Right cardiac atrium (tissue), 5 donors: Measurements from ENCODE around the gene XIRP2. TPM values are rescaled to one million over a fixed set of nuclear protein-coding genes. Genes with fewer than 3 reads are reported as not detected.

Experiments used
- ATAC-seq, 2 donors: fragments of 200-7000 bp; cut with Tn5 transposase; one replicate each; pipeline versions ENCODE4 v1.8.0 to v1.9.1; 2020; ENCODE audit warnings: moderate library complexity in 2 of 2, mild to moderate bottlenecking in 1 of 2
- DNase-seq, 3 donors: peaks; one replicate each; pipeline ENCODE4 v3.0.0-alpha.2; 2020
- H3K27ac ChIP-seq: one replicate; pipeline ENCODE4 v1.5.1; 2013; ENCODE audit warnings: mild to moderate bottlenecking, low read length, control low read depth, moderate library complexity
- H3K27me3 ChIP-seq: one replicate; pipeline ENCODE4 v1.6.1; 2013; ENCODE audit not compliant: control insufficient read depth, insufficient read depth
- H3K4me1 ChIP-seq: one replicate; pipeline ENCODE4 v1.6.1; 2013; ENCODE audit warnings: low read length; ENCODE audit not compliant: control insufficient read depth, insufficient read depth
- H3K4me3 ChIP-seq: one replicate; pipeline ENCODE4 v1.5.1; 2013; ENCODE audit warnings: low read length, control low read depth
- H3K9me3 ChIP-seq: one replicate; pipeline ENCODE4 v1.6.1; 2013; ENCODE audit warnings: low read length; ENCODE audit not compliant: control insufficient read depth
- WGBS: extraction: QIAGEN DNeasy Blood & Tissue Kit; methylation state at CpG from one replicate; pipeline ENCODE4 v1.1.7; 2013; 5-methylcytosine and 5-hydroxymethylcytosine counted together
- intact Hi-C, 4 donors: fragments of 100-400 bp; cut with DNase I; formaldehyde crosslinking; loops; one replicate each; pipeline versions ENCODE4 v1.11.0 to v1.14.0; 2022 to 2023
- polyA plus RNA-seq: library from polyadenylated mRNA; stranded (reverse); fragments of 200-250 nt; gene quantifications from one replicate; pipeline ENCODE4 v1.2.3, GENCODE V29; 2013
- total RNA-seq, 4 donors: library from RNA; stranded (reverse); fragmentation: NEBNext Ultra II Directional; extraction: Animal tissue kit (Norgen Biotek cat#: 25700); gene quantifications; one replicate each; pipeline ENCODE4 v1.2.1, GENCODE V29; 2021
- donor health status: healthy with polysubstance abuse.
- donor health status: DM: no; HTN: yes; CAD: no.
- donor health status: DM: no; HTN: no; CAD: no.
- donor health status: DM: no; HTN: yes; CAD: no; lungs with severe emphysema.
- donor health status: DM: yes; HTN: yes; CAD: no.

Gene XIRP2
- total and polyA plus RNA-seq, 5 donors = 26.5 to 104 (median 51.8) TPM

GRCh38 chr2:166895243-166895642 lies 7.0 kb downstream of the XIRP2 start:
- ATAC-seq (no peak), DNase-seq (no peak)
- intact Hi-C loops = no loop called here
- no peak overlapping the region for H3K4me3 ChIP-seq
- H3K4me1 ChIP-seq = no peaks in the 10 kb centered on the region
- no peak overlapping the region for H3K27ac ChIP-seq
- no peaks in the 10 kb centered on the region for H3K27me3 ChIP-seq
- WGBS = 54% methylated on average over 2 of the region's 2 CpGs
- H3K9me3 ChIP-seq = no peaks in the 10 kb centered on the region

GRCh38 chr2:166897666-166898065 lies 9.4 kb downstream of the XIRP2 start:
- Histone ChIP-seq H3K9me3 (no peaks in the 10 kb centered on the region), H3K27me3 (no peaks in the 10 kb centered on the region), H3K4me1 (peaks cover 1% of the 10 kb centered on the region), H3K4me3 (no peak overlapping the region), H3K27ac (no peak overlapping the region)
- ATAC-seq (no peak), DNase-seq (no peak)
- intact Hi-C loops = no loop called here

- Histone ChIP-seq H3K4me1 (peaks cover 1% of the 10 kb centered on the region), H3K9me3 (no peaks in the 10 kb centered on the region), H3K27ac (no peak overlapping the region), H3K4me3 (no peak overlapping the region), H3K27me3 (no peaks in the 10 kb centered on the region)
- intact Hi-C loops = no loop called here
- DNase-seq (no peak), ATAC-seq (no peak)
- WGBS = 88% methylated on average over 5 of the region's 5 CpGs
Observed at GRCh38 chr2:166899676-166900075, 11.4 kb downstream of the XIRP2 start.

GRCh38 chr2:166900700-166901099 lies 12.4 kb downstream of the XIRP2 start:
- DNase-seq = no peak
- 50% methylated on average over 2 of the region's 2 CpGs for WGBS
- Histone ChIP-seq H3K4me1 (peaks cover 1% of the 10 kb centered on the region), H3K27me3 (no peaks in the 10 kb centered on the region), H3K9me3 (no peaks in the 10 kb centered on the region), H3K4me3 (no peak overlapping the region), H3K27ac (no peak overlapping the region)
- intact Hi-C loops = no loop called here
- no peak for ATAC-seq

- Histone ChIP-seq H3K9me3 (no peaks in the 10 kb centered on the region), H3K27ac (no peak overlapping the region), H3K4me1 (peaks cover 1% of the 10 kb centered on the region), H3K27me3 (no peaks in the 10 kb centered on the region), H3K4me3 (no peak overlapping the region)
- intact Hi-C loops = no loop called here
- DNase-seq = no peak
- 48% methylated on average over 2 of the region's 2 CpGs for WGBS
- no peak for ATAC-seq
Observed at GRCh38 chr2:166901336-166901735, 13.1 kb downstream of the XIRP2 start.

GRCh38 chr2:166916987-166917386 lies 28.7 kb downstream of the XIRP2 start:
- Histone ChIP-seq H3K27me3 (no peaks in the 10 kb centered on the region), H3K9me3 (no peaks in the 10 kb centered on the region), H3K4me1 (no peaks in the 10 kb centered on the region), H3K4me3 (no peak overlapping the region), H3K27ac (no peak overlapping the region)
- 43% methylated on average over 4 of the region's 4 CpGs for WGBS
- DNase-seq = no peak
- no peak for ATAC-seq
- intact Hi-C loops = no loop called here

- ATAC-seq (peak in 1 of 2 donors; percentile 57), DNase-seq (no peak)
- no peak overlapping the region for H3K27ac ChIP-seq
- H3K4me3 ChIP-seq = no peak overlapping the region
- H3K9me3 ChIP-seq = no peaks in the 10 kb centered on the region
- no peaks in the 10 kb centered on the region for H3K27me3 ChIP-seq
- WGBS = 58% methylated on average over 1 of the region's 1 CpG
- no peaks in the 10 kb centered on the region for H3K4me1 ChIP-seq
- intact Hi-C loops = no loop called here
Observed at GRCh38 chr2:166917415-166917814, 29.1 kb downstream of the XIRP2 start.

- Histone ChIP-seq H3K9me3 (no peaks in the 10 kb centered on the region), H3K27ac (no peak overlapping the region), H3K4me3 (no peak overlapping the region), H3K27me3 (no peaks in the 10 kb centered on the region), H3K4me1 (no peaks in the 10 kb centered on the region)
- ATAC-seq = no peak
- no peak for DNase-seq
- 75% methylated on average over 2 of the region's 2 CpGs for WGBS
- intact Hi-C loops = no loop called here
Observed at GRCh38 chr2:166921261-166921896, 33.1 kb downstream of the XIRP2 start.

GRCh38 chr2:166924967-166925366 lies 36.7 kb downstream of the XIRP2 start:
- intact Hi-C loops = no loop called here

GRCh38 chr2:166926657-166927056 lies 38.4 kb downstream of the XIRP2 start:
- ATAC-seq (no peak), DNase-seq (no peak)
- Histone ChIP-seq H3K4me1 (no peaks in the 10 kb centered on the region), H3K9me3 (peaks cover 2% of the 10 kb centered on the region), H3K27ac (no peak overlapping the region), H3K4me3 (no peak overlapping the region), H3K27me3 (no peaks in the 10 kb centered on the region)
- WGBS = 79% methylated on average over 1 of the region's 1 CpG
- intact Hi-C loops = no loop called here

More at GRCh38 chr2:166924967-166925366, 36.7 kb downstream of the XIRP2 start:
- no peaks in the 10 kb centered on the region for H3K4me1 ChIP-seq
- no peak overlapping the region for H3K4me3 ChIP-seq
- DNase-seq (no peak), ATAC-seq (no peak)
- no peaks in the 10 kb centered on the region for H3K27me3 ChIP-seq
- H3K9me3 ChIP-seq = peaks cover 2% of the 10 kb centered on the region
- H3K27ac ChIP-seq = no peak overlapping the region

GRCh38 chr2:166932032-166932431 lies 43.8 kb downstream of the XIRP2 start:
- intact Hi-C loops = no loop called here
- Histone ChIP-seq H3K27me3 (no peaks in the 10 kb centered on the region), H3K9me3 (peaks cover 2% of the 10 kb centered on the region), H3K4me1 (no peaks in the 10 kb centered on the region), H3K27ac (no peak overlapping the region), H3K4me3 (no peak overlapping the region)
- WGBS = 90% methylated on average over 1 of the region's 1 CpG
- DNase-seq (no peak), ATAC-seq (no peak)

- no peak overlapping the region for H3K27ac ChIP-seq
- intact Hi-C loops = no loop called here
- ATAC-seq = no peak
Observed at GRCh38 chr2:166934817-166935216, 46.5 kb downstream of the XIRP2 start.

More at GRCh38 chr2:166934817-166935216, 46.5 kb downstream of the XIRP2 start:
- no peaks in the 10 kb centered on the region for H3K4me1 ChIP-seq
- H3K27me3 ChIP-seq = no peaks in the 10 kb centered on the region
- H3K4me3 ChIP-seq = no peak overlapping the region
- DNase-seq = no peak
- WGBS = 83% methylated on average over 5 of the region's 5 CpGs
- H3K9me3 ChIP-seq = no peaks in the 10 kb centered on the region
